Epidermal melanocyte (primary cell): ENCODE data around the gene IQSEC1.
A peak's percentile ranks its signal among the peaks of the same experiment; 100 is the strongest.
"Not testable (repeated sequence)": the region's sequence is repeated elsewhere in the genome, so short reads cannot be mapped to it uniquely, and the experiment has no call there.

Source experiments
- DNase-seq: peaks from one replicate; pipeline ENCODE4 v3.0.0; 2011; ENCODE audit warnings: low spot score; ENCODE audit not compliant: insufficient read length

The IQSEC1 gene

GRCh38 chr3:12878141-12878574, 195.1 kb downstream of the IQSEC1 start:
- no peak for DNase-seq

- DNase-seq, result no peak
Observed at GRCh38 chr3:12877040-12877439, 196.2 kb downstream of the IQSEC1 start.

GRCh38 chr3:12875857-12876836, 197.1 kb downstream of the IQSEC1 start:
- no peak for DNase-seq

GRCh38 chr3:12871404-12871983, 201.7 kb downstream of the IQSEC1 start:
- DNase-seq, result no peak

GRCh38 chr3:12870942-12871341, 202.3 kb downstream of the IQSEC1 start:
- DNase-seq, result no peak

- no peak for DNase-seq
Observed at GRCh38 chr3:12869035-12869621, 204.1 kb downstream of the IQSEC1 start.

- peak; percentile 91 for DNase-seq
Observed at GRCh38 chr3:12868039-12869034, 204.9 kb downstream of the IQSEC1 start.

GRCh38 chr3:12866836-12867235, 206.4 kb downstream of the IQSEC1 start:
- no peak for DNase-seq

- DNase-seq, result no peak
Observed at GRCh38 chr3:12865271-12865670, 208.0 kb downstream of the IQSEC1 start.

- DNase-seq, result no peak
Observed at GRCh38 chr3:12862387-12862786, 210.8 kb downstream of the IQSEC1 start.

- DNase-seq, result no peak
Observed at GRCh38 chr3:12861611-12862010, 211.6 kb downstream of the IQSEC1 start.

- DNase-seq, result no peak
Observed at GRCh38 chr3:12859840-12860239, 213.4 kb downstream of the IQSEC1 start.

GRCh38 chr3:12856626-12857025, 216.6 kb downstream of the IQSEC1 start:
- no peak for DNase-seq

- no peak for DNase-seq
Observed at GRCh38 chr3:12854565-12854964, 218.7 kb downstream of the IQSEC1 start.

GRCh38 chr3:12853847-12854246, 219.4 kb downstream of the IQSEC1 start:
- not testable (repeated sequence) for DNase-seq

GRCh38 chr3:12852201-12852600, 221.0 kb downstream of the IQSEC1 start:
- DNase-seq, result no peak
